ENCODE results near the gene CRYBG1.
A peak's percentile ranks its signal among the peaks of the same experiment; 100 is the strongest.
"Not testable (repeated sequence)": the region's sequence is repeated elsewhere in the genome, so short reads cannot be mapped to it uniquely, and the experiment has no call there.

The CRYBG1 gene

GRCh38 chr6:106496823-106497222 lies 136.3 kb downstream of the CRYBG1 start:
- DNase-seq (ENCODE audit: low read depth in 2 of 2), result no peak

GRCh38 chr6:106501960-106502371 lies 141.4 kb downstream of the CRYBG1 start:
- DNase-seq (ENCODE audit: low read depth in 2 of 2), result no peak

DNA sequence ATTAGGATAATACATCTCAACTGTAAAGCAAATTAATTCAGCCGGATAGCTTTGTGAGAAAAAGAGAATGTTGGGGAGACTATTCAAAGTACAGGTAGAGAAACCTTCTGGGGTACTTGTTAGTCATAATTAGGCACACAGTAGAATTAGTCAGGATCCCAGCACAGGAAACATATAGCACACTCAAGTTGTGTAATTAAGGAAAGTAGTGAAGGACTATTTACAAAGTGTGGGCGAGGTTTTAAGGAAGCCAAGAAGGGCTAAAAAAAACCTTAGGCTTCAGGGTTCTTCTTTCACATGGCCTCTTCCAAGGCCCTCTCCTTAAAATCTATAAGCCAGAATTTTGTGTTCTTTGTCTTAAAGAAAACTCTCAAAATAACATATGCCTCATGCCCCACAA lies 142.0 kb downstream of the CRYBG1 start:
- DNase-seq (ENCODE audit: low read depth in 2 of 2), result no peak

DNA sequence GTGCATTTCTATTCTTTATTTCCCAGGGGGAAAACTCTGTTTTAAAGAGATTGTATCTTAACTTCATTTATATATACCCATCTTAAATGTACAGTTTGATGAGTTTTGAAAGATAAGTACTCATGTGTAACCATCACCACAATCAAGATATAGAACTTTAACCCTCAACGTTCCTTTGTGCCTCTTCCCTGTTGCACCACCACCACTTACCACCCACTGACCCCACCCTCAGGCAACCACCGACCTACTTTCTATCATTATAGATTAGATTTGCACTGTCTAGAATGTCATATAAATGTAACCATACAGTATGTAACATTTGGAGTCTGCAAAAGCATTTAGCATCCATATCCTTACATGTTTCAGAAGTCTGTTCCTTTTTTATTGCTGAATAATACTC lies 147.8 kb downstream of the CRYBG1 start:
- DNase-seq (ENCODE audit: low read depth in 2 of 2), result no peak

- DNase-seq (ENCODE audit: low read depth in 2 of 2), result no peak
These were observed 148.3 kb downstream of the CRYBG1 start for GRCh38 chr6:106508834-106509233.

- no peak for DNase-seq (ENCODE audit: low read depth in 2 of 2)
These were observed 149.0 kb downstream of the CRYBG1 start for GRCh38 chr6:106509420-106510089.

DNA sequence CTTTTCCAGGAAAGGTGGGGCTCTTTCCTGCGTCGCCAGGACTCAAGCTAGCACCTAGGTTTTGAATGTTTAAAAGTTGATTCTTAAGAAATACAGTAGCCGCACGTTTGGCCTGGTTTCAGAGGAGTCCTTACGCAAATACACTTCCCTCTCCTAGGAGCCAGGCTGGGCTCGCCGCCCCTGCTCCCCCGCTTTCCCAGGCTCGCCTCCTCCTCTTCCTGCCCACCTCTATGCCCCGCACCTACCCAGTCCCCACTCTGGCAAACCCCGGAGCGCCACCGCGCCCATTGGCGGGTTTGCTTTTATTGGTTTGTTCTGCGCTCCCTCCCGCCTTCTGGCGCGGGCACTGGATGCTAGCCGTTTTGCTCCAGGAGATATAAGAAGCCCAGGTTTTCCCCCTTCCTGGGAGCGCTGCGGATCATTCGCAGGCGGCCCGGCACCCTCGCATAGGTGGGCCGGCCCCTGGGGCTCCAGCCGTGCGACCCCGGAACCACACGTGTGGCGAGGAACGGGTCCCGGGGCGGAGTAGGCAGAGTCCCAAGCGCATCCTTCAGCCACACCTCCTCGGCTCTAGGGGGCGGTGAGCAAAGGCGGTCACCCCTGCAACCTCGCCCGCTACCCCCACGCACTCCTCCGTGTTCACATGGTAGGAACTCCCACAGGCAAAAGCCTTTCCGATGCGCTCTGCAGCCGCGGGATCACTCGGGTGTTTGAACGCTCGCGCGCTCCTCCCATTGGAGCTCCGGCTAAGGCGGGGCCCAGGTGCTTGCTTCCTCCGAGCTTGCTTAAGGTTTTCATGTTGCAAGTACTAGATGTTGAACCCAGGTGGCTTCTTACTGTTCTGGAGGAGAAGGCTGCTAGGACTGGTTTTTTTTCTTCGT lies 149.8 kb downstream of the CRYBG1 start:
- DNase-seq (ENCODE audit: low read depth in 2 of 2), result peak in 1 of 2 donors; percentile 64

DNA sequence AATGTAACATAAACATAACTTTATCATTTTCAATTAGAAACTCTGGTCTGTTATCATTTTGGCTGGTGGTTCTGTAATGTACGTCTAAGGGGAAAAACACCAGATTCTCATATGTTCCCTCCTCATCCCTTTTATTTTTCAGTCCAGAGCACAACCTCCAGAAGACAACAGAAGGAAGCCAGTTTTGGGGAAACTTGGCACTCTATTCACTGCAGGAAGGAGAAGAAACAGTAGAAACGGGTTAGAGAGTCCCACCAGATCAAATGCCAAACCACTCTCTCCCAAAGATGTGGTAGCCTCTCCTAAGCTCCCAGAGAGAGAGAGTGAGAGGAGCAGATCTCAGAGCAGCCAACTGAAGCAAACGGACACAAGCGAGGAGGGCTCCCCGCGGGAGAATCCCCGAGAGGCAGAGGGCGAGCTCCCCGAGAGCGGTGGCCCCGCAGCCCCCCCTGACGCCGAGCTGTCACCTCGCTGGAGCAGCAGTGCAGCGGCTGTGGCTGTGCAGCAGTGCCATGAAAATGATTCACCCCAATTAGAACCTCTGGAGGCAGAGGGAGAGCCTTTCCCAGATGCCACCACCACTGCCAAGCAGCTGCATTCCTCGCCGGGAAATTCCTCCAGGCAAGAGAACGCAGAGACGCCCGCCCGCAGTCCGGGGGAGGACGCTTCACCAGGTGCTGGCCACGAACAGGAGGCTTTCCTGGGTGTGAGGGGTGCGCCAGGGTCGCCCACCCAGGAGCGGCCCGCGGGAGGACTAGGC lies 151.0 kb downstream of the CRYBG1 start:
- DNase-seq (ENCODE audit: low read depth in 2 of 2), result no peak

DNA sequence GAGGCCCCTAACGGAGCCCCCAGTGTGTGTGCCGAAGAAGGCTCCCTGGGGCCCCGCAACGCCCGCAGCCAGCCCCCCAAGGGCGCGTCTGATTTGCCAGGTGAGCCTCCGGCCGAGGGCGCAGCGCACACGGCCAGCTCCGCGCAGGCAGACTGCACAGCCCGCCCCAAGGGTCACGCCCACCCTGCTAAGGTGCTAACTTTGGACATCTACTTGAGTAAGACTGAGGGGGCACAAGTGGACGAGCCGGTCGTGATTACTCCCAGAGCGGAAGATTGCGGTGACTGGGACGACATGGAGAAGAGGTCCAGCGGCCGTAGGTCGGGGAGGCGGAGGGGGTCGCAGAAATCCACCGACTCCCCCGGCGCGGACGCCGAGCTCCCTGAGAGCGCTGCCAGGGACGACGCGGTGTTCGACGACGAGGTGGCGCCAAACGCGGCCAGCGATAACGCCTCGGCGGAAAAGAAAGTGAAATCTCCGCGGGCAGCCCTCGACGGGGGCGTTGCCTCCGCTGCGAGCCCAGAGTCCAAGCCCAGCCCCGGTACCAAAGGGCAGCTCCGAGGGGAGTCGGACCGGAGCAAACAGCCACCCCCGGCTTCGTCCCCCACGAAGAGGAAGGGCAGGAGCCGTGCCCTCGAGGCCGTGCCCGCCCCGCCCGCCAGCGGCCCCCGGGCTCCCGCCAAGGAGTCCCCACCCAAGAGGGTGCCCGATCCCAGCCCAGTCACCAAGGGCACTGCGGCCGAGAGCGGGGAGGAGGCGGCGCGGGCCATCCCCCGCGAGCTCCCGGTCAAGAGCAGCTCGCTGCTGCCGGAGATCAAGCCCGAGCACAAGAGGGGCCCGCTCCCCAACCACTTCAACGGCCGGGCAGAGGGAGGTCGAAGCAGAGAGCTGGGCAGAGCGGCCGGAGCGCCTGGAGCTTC lies 151.8 kb downstream of the CRYBG1 start:
- DNase-seq (ENCODE audit: low read depth in 2 of 2), result peak in 1 of 2 donors; percentile 65

DNA sequence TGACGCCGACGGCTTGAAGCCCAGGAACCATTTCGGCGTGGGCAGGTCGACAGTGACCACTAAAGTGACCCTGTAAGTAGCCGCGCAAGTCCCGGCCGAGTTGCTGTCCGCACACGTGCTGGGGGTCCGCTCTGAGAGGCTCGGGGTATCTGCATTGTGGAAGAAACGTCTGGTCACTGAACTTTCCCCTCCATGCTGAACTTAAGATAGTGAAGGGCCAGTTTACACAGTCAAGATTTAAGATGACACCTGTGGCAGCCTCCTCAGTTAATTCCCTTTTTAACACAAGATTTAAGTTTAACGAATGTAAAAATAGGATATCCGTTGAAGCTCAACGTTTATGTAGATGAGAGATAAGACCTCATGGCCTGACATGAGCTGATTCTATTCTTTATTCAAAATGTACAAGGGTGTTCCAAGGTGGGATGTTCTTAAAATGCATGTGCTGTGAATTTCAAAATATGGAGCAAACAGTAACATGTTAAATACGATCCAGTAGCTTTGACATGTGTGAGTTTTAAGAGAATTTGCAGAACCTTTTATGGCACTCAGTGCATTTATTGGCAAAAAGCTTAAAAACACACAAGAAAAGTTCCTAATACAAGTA lies 152.6 kb downstream of the CRYBG1 start:
- no peak for DNase-seq (ENCODE audit: low read depth in 2 of 2)

GRCh38 chr6:106513808-106514582 lies 153.5 kb downstream of the CRYBG1 start:
- DNase-seq (ENCODE audit: low read depth in 2 of 2), result no peak

DNA sequence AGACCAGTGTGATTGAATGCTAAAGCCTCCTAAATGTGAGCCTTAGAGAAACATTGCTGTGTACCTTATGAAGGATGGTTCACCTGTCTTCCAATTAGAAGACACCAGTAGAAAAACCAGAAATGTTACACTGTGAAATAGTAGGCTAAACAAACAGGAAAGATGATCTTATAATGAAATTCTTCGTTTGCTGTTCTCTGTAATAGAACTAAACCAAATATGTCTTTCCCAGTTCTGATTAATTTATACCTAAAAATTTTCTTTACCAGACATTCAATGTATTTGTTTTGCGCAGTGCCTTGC lies 154.0 kb downstream of the CRYBG1 start:
- no peak for DNase-seq (ENCODE audit: low read depth in 2 of 2)

- not testable (repeated sequence) for DNase-seq (ENCODE audit: low read depth in 2 of 2)
These were observed 155.1 kb downstream of the CRYBG1 start for GRCh38 chr6:106515582-106515981.

- DNase-seq (ENCODE audit: low read depth in 2 of 2), result no peak
These were observed 156.1 kb downstream of the CRYBG1 start for GRCh38 chr6:106516616-106517015.

DNA sequence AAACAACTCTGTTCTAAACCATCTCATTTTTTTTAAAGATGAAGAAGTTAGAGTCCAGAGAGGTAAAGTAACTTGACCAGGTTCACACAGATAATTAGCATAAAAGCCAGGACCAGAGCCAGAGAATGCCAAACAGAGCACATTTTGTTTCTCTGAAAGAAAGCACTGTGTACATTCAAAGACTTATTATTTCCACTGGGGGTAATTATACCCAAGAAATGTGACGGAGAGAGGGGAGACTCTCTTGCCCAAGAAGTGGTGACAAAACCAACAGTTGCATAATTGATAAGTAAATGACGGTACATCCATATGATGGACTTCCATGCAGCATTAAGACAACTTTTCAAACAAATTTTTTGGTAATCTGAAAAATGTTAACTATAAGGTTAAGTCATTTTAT lies 157.2 kb downstream of the CRYBG1 start:
- DNase-seq (ENCODE audit: low read depth in 2 of 2), result no peak

DNA sequence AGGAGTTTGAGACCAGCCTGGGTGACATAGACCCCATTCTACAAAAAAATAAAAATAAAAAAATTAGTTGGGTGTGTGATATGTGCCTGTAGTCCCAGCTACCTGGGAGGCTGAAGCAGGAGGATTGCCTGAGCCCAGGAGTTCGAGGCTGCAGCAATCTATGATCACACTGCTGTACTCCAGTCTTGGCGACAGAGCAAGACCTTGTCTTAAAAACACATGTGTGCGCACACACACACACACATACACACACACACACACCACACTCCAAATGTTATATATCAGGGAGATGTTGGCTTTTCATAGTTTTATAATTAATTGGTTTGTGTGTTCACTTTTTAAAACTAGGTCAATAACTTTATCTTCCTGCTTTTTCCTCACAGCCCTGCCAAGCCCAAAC lies 158.2 kb downstream of the CRYBG1 start:
- DNase-seq (ENCODE audit: low read depth in 2 of 2), result no peak

DNA sequence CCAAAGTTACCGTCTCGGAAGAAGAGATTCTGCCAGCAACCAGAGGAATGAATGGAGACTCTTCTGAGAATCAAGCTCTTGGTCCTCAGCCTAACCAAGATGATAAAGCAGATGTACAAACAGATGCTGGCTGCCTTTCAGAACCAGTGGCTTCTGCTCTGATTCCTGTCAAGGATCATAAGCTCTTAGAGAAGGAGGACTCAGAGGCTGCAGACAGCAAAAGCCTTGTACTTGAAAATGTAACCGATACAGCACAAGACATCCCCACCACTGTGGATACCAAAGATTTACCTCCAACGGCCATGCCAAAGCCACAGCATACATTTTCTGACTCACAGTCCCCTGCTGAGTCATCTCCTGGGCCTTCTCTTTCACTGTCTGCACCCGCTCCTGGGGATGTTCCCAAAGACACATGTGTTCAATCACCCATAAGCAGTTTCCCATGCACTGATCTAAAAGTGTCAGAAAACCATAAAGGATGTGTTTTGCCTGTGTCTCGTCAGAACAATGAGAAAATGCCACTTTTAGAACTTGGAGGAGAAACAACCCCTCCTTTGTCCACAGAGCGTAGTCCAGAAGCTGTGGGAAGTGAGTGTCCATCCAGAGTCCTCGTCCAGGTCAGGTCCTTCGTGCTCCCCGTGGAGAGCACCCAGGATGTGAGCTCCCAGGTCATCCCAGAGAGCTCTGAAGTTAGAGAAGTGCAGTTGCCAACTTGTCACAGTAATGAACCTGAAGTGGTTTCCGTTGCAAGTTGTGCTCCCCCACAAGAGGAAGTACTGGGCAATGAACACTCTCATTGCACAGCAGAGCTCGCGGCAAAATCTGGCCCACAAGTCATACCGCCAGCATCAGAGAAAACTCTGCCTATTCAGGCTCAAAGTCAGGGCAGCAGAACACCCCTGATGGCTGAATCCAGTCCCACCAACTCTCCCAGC lies 159.2 kb downstream of the CRYBG1 start:
- DNase-seq (ENCODE audit: low read depth in 2 of 2), result peak; percentile 50 to 67

DNA sequence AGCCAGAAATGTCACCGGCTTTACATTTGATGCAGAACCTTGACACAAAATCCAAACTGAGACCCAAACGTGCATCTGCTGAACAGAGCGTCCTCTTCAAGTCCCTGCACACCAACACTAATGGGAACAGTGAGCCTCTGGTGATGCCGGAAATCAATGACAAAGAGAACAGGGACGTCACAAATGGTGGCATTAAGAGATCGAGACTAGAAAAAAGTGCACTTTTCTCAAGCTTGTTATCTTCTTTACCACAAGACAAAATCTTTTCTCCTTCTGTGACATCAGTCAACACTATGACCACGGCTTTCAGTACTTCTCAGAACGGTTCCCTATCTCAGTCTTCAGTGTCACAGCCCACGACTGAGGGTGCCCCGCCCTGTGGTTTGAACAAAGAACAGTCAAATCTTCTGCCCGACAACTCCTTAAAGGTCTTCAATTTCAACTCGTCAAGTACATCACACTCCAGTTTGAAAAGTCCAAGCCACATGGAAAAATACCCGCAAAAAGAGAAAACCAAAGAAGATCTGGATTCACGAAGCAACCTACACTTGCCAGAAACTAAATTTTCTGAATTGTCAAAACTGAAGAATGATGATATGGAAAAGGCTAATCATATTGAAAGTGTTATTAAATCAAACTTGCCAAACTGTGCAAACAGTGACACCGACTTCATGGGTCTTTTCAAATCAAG lies 160.3 kb downstream of the CRYBG1 start:
- DNase-seq (ENCODE audit: low read depth in 2 of 2), result peak; percentile 61 to 67
